SU-DHL-6 (cell line): ENCODE data around the gene PKNOX2.

Experiments
- H2AFZ ChIP-seq: fragments of 200-600 bp; sonication (generic); 2 replicates; pipeline ENCODE4 v1.6.1; 2014; ENCODE audit warnings: low read depth, mild to moderate bottlenecking, moderate library complexity, mixed read lengths, antibody characterized with exemption, low read length; ENCODE audit not compliant: severe bottlenecking
- H3F3A ChIP-seq: fragments of 200-600 bp; shearing (Covaris generic); 2 replicates; pipeline ENCODE4 v1.6.0; 2016; ENCODE audit warnings: antibody characterized with exemption, mild to moderate bottlenecking; ENCODE audit not compliant: insufficient read depth
- H3K27ac ChIP-seq: fragments of 200-600 bp; sonication (generic); 2 replicates; pipeline ENCODE4 v1.5.1; 2016; ENCODE audit warnings: low read depth, mild to moderate bottlenecking, low read length, moderate library complexity, mixed read lengths
- H3K27me3 ChIP-seq: fragments of 200-600 bp; sonication (generic), shearing (Covaris generic); 2 replicates; pipeline ENCODE4 v1.6.0; 2014; ENCODE audit warnings: mild to moderate bottlenecking, low read length
- H3K36me3 ChIP-seq: fragments of 200-600 bp; sonication (generic); 2 replicates; pipeline ENCODE4 v1.6.1; 2014; ENCODE audit warnings: mild to moderate bottlenecking, low read length, mixed read lengths
- H3K4me2 ChIP-seq: fragments of 300-600, 200-600 bp; shearing (Covaris generic), sonication (generic); 2 replicates; pipeline ENCODE4 v1.6.0; 2014; ENCODE audit warnings: low read length, low read depth, mild to moderate bottlenecking; ENCODE audit not compliant: poor library complexity, severe bottlenecking
- H3K4me3 ChIP-seq: fragments of 200-600 bp; sonication (generic); 2 replicates; pipeline ENCODE4 v1.5.1; 2014; ENCODE audit warnings: antibody characterized with exemption, low read length, mild to moderate bottlenecking, mixed read lengths; ENCODE audit not compliant: insufficient read depth, poor library complexity, severe bottlenecking
- H3K79me2 ChIP-seq: fragments of 200-600 bp; sonication (generic); 2 replicates; pipeline ENCODE4 v1.6.1; 2014; ENCODE audit warnings: mild to moderate bottlenecking, low read length, moderate library complexity; ENCODE audit not compliant: insufficient read depth
- H3K9ac ChIP-seq: fragments of 200-600 bp; sonication (generic); 2 replicates; pipeline ENCODE4 v1.7.0; 2014; ENCODE audit warnings: mild to moderate bottlenecking, low read length
- H3K9me2 ChIP-seq: fragments of 200-600 bp; sonication (generic); replicated peaks from 2 replicates; pipeline ENCODE4 v1.6.1; 2014; ENCODE audit warnings: low read length; ENCODE audit not compliant: insufficient read depth
- H3K9me3 ChIP-seq: fragments of 200-600 bp; sonication (generic); 2 replicates; pipeline ENCODE4 v1.6.1; 2014; ENCODE audit warnings: low read length, mixed read lengths; ENCODE audit not compliant: insufficient read depth
- H4K20me1 ChIP-seq: fragments of 200-600 bp; sonication (generic); 2 replicates; pipeline ENCODE4 v1.6.1; 2014; ENCODE audit warnings: low read depth, mild to moderate bottlenecking, antibody characterized with exemption, low read length, moderate library complexity, mixed read lengths
- CTCF ChIP-seq: fragments of 200-600 bp; sonication (generic); IDR thresholded peaks from one replicate; pipeline ENCODE4 v1.5.1; 2017; ENCODE audit warnings: antibody characterized with exemption, mild to moderate bottlenecking, low read length, moderate library complexity; ENCODE audit not compliant: insufficient read depth, poor library complexity, severe bottlenecking
- EZH2phosphoT487 ChIP-seq: fragments of 200-600 bp; sonication (generic), shearing (Covaris generic); conservative IDR thresholded peaks from 2 replicates; pipeline ENCODE4 v1.6.1; 2018; ENCODE audit warnings: mild to moderate bottlenecking, antibody characterized with exemption, low read length, moderate library complexity, mixed read lengths

PKNOX2 gene

GRCh38 chr11:125292100-125292499 is 127.5 kb downstream of the PKNOX2 start:
- Histone ChIP-seq H2AFZ (no peak overlapping the region), H3F3A (no peaks in the 10 kb centered on the region), H3K9ac (no peak overlapping the region), H3K79me2 (no peaks in the 10 kb centered on the region), H3K4me2 (no peak overlapping the region), H3K36me3 (no peaks in the 10 kb centered on the region), H4K20me1 (no peaks in the 10 kb centered on the region), H3K27me3 (no peaks in the 10 kb centered on the region), H3K27ac (no peak overlapping the region), H3K4me3 (no peak overlapping the region), H3K9me2 (no peaks in the 10 kb centered on the region), H3K9me3 (no peaks in the 10 kb centered on the region)
- TF ChIP-seq EZH2phosphoT487 (no peak), CTCF (no peak)

DNA sequence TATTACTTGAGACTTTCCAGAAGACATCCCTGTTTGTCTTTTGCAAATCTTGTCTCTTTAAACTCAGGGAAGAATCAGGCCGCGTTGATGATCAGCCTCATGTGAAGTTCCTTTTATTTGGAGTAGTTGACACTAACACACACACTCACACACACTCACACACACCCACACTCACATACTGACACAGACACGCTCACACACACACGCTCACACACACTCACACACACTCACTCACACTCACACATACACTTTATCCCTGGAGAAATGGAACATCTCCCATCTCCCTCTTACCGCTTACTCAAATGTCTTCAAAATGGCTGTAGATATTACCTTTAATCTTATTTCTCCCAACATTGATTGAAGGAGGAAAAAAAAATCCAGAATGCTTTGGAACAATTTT is 129.0 kb downstream of the PKNOX2 start:
- H3K4me3 ChIP-seq: no peak overlapping the region
- H4K20me1 ChIP-seq: no peaks in the 10 kb centered on the region
- H3K79me2 ChIP-seq: no peaks in the 10 kb centered on the region
- H3F3A ChIP-seq: no peaks in the 10 kb centered on the region
- H3K4me2 ChIP-seq: no peak overlapping the region
- no peak overlapping the region for H2AFZ ChIP-seq
- TF ChIP-seq EZH2phosphoT487 (no peak), CTCF (no peak)
- no peaks in the 10 kb centered on the region for H3K36me3 ChIP-seq
- no peaks in the 10 kb centered on the region for H3K9me2 ChIP-seq
- H3K9me3 ChIP-seq: no peaks in the 10 kb centered on the region
- no peak overlapping the region for H3K9ac ChIP-seq
- H3K27me3 ChIP-seq: no peaks in the 10 kb centered on the region
- no peak overlapping the region for H3K27ac ChIP-seq

- no peak overlapping the region for H3K4me3 ChIP-seq
- TF ChIP-seq EZH2phosphoT487 (no peak), CTCF (no peak)
Observed at GRCh38 chr11:125295931-125296330, 131.4 kb downstream of the PKNOX2 start.

More at GRCh38 chr11:125295931-125296330, 131.4 kb downstream of the PKNOX2 start:
- Histone ChIP-seq H3K4me2 (no peak overlapping the region), H3K36me3 (no peaks in the 10 kb centered on the region), H3K27ac (no peak overlapping the region), H2AFZ (no peak overlapping the region), H3K9me2 (no peaks in the 10 kb centered on the region), H3K27me3 (no peaks in the 10 kb centered on the region), H3K9ac (no peak overlapping the region), H3K79me2 (no peaks in the 10 kb centered on the region), H3F3A (no peaks in the 10 kb centered on the region), H3K9me3 (no peaks in the 10 kb centered on the region), H4K20me1 (no peaks in the 10 kb centered on the region)
